CD4-positive, alpha-beta T cell treated with Interleukin-17A for 1 hour (primary cell): Measurements from ENCODE around the gene FUCA1.

Source experiments
- DNase-seq: peaks from one replicate; pipeline ENCODE4 v3.0.0-alpha.2; 2020

Gene FUCA1

GRCh38 chr1:23799570-23800399, 68.3 kb downstream of the FUCA1 start:
- peak; percentile 45 for DNase-seq

- DNase-seq, result no peak
Measured at GRCh38 chr1:23799255-23799569, 68.9 kb downstream of the FUCA1 start.

- no peak for DNase-seq
Measured at GRCh38 chr1:23798662-23799142, 69.4 kb downstream of the FUCA1 start.

- no peak for DNase-seq
Measured at GRCh38 chr1:23797478-23798448, 70.3 kb downstream of the FUCA1 start.

- no peak for DNase-seq
Measured at GRCh38 chr1:23796466-23797271, 71.4 kb downstream of the FUCA1 start.

- no peak for DNase-seq
Measured at GRCh38 chr1:23795676-23796465, 72.2 kb downstream of the FUCA1 start.
